ENCODE results near the gene ARRDC4. TPM values are rescaled to one million over a fixed set of nuclear protein-coding genes. Genes with fewer than 3 reads are reported as not detected.

ARRDC4 gene
- total and polyA plus RNA-seq, 2 of the 8 experiments (the other 6 are each of a cell fraction or from before 2014, with no cell fraction given): 3.5 to 3.8 TPM

- Histone ChIP-seq H4K5ac (ENCODE audit: insufficient read length, low read depth, low read length) (no peak overlapping the region), H3K36me3 (ENCODE audit: control insufficient read depth in 2 of 4, insufficient read depth in 4 of 4, low read length in 3 of 4) (no peaks in the 10 kb centered on the region), H2AK5ac (ENCODE audit: low read depth, low read length) (no peak overlapping the region), H3K4me3 (ENCODE audit: extremely low read depth in 1 of 4, insufficient read depth in 2 of 4, low read depth in 3 of 4, low read length in 4 of 4) (no peak overlapping the region), H2BK20ac (ENCODE audit: low read length) (no peak overlapping the region), H2BK15ac (ENCODE audit: low read length) (no peak overlapping the region), H4K20me1 (replicated peaks in 1 of 2; ENCODE audit: control insufficient read depth in 1 of 2, insufficient read depth in 2 of 2, low read length in 2 of 2) (no peaks in the 10 kb centered on the region), H3K4me1 (replicated peaks in 1 of 4; ENCODE audit: control insufficient read depth in 3 of 4, insufficient read depth in 4 of 4, low read length in 3 of 4) (no peaks in the 10 kb centered on the region), H3K14ac (ENCODE audit: insufficient read length) (no peak overlapping the region), H3K56ac (replicated peaks; ENCODE audit: insufficient read length, low read depth, low read length) (no peak overlapping the region), H2BK12ac (ENCODE audit: low read depth, low read length) (no peak overlapping the region), H3K18ac (ENCODE audit: extremely low read depth, low read length) (no peak overlapping the region), H3K4me2 (ENCODE audit: insufficient read depth in 1 of 2, low read depth in 2 of 2, low read length in 2 of 2) (no peak overlapping the region), H4K8ac (ENCODE audit: extremely low read depth, insufficient read depth, low read length) (no peak overlapping the region), H2BK5ac (ENCODE audit: low read depth, low read length) (no peak overlapping the region), H4K91ac (replicated peaks; ENCODE audit: insufficient read length, low read length) (no peak overlapping the region), H3K79me2 (ENCODE audit: control insufficient read depth in 1 of 2, insufficient read depth in 2 of 2, low read length in 2 of 2) (no peaks in the 10 kb centered on the region), H3K23ac (ENCODE audit: insufficient read length) (no peak overlapping the region), H3K27me3 (replicated peaks in 1 of 4; ENCODE audit: control insufficient read depth in 3 of 4, extremely low read depth in 1 of 4, insufficient read depth in 3 of 4, low read length in 3 of 4) (no peaks in the 10 kb centered on the region), H2BK120ac (replicated peaks; ENCODE audit: low read depth, low read length) (no peak overlapping the region), H2AFZ (ENCODE audit: low read length) (0 out of 2 replicates have a peak overlapping the region, but pooled peaks have one; percentile 8), H3K9me3 (ENCODE audit: insufficient read depth in 2 of 2, low read depth in 1 of 2, low read length in 1 of 2) (no peaks in the 10 kb centered on the region), H3K79me1 (ENCODE audit: low read depth, low read length) (no peaks in the 10 kb centered on the region), H3K23me2 (ENCODE audit: low read depth, low read length) (no peaks in the 10 kb centered on the region), H3K9ac (replicated peaks in 1 of 4; ENCODE audit: extremely low read depth in 1 of 4, low read depth in 3 of 4, low read length in 3 of 4) (no peak overlapping the region), H3K4ac (replicated peaks; ENCODE audit: insufficient read length, low read depth, low read length) (no peak overlapping the region), H3K27ac (ENCODE audit: low read depth, low read length) (no peak overlapping the region)
- DNase-seq (ENCODE audit: low read depth in 1 of 2, low spot score in 2 of 2): no peak
- no peak for TF ChIP-seq KDM1A (IDR thresholded peaks at IDR 0.05; ENCODE audit: borderline replicate concordance, low read length)
- no peak for TF ChIP-seq E2F6 (IDR thresholded peaks at IDR 0.05)
- no peak for TF ChIP-seq GABPA (IDR thresholded peaks at IDR 0.05; ENCODE audit: borderline replicate concordance, insufficient read depth, low read length)
- no peak for TF ChIP-seq ATF2 (IDR thresholded peaks at IDR 0.05; ENCODE audit: low read length)
- CTCF ChIA-PET (ENCODE audit: partially characterized antibody): interaction anchor here (1.3 kb wide), 1 partner anchor 111 kb away, joined by 3 read pairs; no protein-coding TSS in a partner anchor
- 82% methylated on average over 6 of the region's 6 CpGs; no CpG with 5 or more reads in 1 of the 2 experiments for WGBS, 2 experiments (ENCODE audit: extremely low coverage in 1 of 2, insufficient coverage in 1 of 2, insufficient read length in 1 of 2, insufficient replicate concordance in 2 of 2, low coverage in 1 of 2, low lambda C conversion rate in 2 of 2, missing lambda C conversion rate in 1 of 2)
- FAIRE-seq: no peak
- POLR2A ChIA-PET (ENCODE audit: partially characterized antibody): no interaction called here
Observed at GRCh38 chr15:98009971-98010370, 49.5 kb downstream of the ARRDC4 start.

Data from H1 (cell line).